Eye (tissue), 1 donor: Measurements from ENCODE around the gene ASAP2.
A peak's percentile ranks its signal among the peaks of the same experiment; 100 is the strongest.

Experiments used
- DNase-seq: peaks from one replicate; pipeline ENCODE4 v3.0.0-alpha.2; 2015

Gene ASAP2

DNA sequence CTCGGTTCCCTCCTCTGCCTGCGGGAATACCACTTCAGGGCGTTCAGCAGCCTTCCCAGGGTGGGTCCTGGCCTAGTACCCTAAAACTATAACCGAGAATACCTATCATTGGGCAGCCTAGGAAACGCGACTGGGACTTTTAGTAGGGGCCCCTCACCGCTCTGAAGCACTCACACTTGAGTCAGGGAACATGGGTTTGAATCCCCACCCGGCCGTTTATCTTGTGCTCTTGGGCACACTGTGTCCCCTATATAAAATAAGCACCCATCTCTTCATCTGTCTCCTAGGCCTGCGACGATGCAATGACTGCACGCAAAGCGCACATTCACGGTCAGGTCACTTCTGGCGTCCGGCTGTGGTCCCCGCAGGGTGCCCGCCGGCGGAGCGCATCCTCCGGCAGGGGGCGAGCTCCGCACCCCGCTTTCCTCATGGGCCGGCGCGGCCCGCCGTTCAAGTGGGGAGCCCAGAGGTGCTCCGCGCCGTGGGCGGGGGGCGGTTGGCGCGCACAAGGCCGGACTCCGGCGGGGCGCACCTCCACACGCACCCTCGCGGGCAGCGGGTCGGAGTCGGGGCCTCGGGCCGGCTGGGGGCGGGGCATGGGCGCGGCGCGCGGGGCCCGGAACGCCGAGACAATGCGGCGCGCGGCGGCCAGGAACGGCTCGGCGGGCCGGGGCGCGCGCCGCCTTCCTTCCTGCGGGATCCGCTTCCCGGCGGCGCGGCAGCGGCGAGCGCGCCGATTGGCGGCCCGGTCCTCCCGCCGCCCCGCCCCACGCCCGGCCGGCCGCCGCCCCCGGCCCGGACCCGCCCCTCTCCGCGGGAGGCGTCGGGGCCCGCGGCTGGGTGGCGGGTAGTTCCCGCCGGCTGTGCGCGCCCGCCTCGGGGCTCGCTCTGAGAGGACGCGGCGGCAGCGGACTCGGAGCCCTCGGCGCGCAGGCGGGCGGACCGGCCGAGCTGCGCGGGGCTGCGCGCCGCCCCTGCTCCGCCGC lies at the start of gene ASAP2:
ASAP2 (plus strand) TSS at position 850 of the 986 bp plus-strand sequence. CDS start 293 bp downstream, outside the sequence.
- peak; percentile 89 for DNase-seq

DNA sequence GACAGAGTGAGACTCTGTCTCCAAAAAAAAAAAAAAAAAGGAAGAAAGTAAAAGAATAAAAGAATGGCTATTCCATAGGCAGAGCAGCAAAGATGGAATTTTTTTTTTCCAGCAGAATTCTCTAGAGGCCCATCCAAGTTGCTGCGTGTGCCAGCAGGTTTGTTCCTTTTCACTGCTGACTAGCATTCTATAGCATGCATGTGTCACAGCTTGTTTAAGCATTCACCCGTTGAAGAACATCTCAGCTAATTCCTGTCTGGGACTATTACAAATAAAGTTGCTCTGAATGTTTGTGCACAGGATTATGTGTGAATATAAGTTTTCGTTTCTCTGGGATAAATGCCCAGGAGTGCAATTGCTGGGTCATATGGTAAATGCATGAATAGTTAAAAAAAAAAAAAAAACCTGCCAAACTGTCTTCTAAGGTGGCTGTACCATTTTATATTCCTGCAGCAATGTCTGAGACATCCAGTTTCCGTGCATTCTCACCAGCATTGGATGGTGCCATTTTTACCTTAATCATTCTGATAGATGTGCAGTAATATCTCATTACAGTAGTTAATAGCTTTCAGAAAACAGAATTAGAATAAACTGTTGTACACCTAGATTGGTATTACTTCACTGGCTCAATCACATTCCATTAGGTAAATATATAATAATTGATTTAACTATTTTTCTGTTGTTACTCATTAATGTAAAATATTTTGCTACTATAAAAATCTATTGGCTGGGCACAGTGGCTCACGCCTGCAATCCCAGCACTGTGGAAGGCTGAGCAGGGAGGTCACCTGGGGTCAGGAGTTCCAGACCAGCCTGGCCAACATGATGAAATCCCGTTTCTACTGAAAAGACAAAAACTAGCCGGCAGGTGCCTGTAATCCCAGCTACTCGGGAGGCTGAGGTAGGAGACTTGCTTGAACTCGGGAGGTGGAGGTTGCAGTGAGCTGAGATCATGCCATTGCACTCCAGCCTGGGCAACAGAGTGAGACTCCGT lies 47.5 kb upstream of the ASAP2 start:
- DNase-seq = no peak

DNA sequence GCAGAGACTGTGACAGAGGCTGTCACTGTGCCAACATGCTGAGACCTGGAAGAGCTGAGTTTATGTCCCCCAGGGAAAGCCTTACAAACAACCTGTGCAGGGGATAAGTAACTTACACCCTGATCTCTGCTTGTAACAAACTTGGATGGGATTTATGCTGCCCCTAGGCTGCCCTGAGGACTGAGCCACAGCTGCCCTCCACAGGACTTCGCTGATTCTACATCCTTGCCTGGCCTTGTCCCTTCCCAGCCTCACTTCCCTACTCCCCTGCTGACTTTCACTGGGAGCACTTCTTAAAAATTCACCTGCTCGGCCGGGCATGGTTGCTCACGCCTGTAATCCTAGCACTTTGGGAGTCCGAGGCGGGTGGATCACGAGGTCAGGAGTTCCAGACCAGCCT lies 45.9 kb upstream of the ASAP2 start:
- no peak for DNase-seq

DNA sequence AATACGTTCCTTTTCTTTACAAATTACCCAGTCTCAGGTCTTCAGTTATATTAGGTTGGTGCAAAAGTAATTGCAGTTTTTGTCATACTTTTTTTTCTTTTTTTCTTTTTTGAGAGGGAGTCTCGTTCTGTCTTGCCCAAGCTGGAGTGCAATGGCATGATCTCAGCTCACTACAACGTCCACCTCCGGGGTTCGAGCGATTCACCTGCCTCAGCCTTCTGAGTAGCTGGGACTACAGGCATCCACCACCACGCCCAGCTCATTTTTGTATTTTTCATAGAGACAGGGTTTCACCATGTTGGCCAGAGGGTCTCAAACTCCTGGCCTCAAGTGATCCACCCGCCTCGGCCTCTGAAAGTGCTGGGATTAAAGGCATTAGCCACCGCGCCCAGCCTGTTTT lies 43.8 kb upstream of the ASAP2 start:
- DNase-seq = no peak

DNA sequence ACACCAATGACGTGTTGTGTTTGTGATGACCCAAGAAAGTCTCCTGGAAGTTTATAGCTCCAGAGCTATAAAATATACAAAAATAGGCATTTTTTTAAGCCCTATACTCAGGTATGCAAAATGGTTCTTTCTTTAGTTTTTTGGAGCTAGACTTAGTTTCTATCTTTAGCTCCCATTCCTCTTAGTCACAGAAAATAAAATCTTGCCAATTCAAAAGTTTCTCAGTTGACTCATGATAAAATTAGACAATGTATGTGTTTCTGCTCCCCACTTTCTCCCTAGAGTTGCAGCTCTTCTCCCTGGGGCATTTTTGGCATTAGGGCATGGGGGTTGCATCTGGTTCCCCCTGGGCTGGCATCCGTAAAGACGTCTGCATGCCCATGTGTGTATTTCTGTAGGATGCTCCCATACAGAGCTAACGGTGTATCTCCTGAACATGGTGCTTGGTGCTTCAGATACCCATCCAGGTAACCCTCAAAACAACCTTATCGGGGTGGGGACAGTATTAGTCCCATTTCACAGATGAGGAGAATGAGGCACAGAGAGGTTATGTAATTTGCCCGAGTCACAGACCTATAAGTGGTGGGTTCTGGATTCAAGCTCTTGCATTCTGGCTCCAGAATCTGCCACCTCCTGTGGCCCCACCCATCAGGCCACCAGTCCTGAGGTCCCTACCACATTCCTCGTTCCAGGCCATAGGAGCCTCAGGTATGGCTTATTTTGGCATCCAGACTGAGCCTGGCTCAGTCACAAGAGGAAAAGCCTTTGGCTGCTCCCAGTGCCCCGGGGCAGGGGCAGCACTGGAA lies 43.1 kb upstream of the ASAP2 start:
- no peak for DNase-seq

DNA sequence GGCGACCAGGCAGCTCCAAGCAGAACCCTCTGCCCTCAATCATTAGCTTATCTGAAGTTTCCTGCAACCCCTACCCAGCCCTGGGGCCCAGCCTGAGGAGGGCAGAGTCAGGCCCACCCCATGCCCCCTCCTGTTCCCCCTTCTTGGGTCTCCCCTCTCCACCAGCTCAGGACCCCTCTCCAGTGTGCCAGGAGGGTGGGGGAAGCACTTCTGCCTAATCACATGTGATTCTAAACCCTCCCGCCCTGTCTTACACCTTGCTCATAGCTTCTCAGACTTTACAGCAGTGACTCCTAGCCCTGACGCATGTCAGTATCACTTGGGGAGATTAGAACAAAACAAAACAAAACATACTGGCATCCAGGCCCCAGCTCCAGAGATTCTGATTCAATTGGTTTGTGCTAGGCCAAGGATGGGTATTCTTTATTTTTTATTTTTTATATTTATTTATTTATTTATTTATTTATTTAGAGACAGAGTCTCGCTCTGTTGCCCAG lies 42.5 kb upstream of the ASAP2 start:
- DNase-seq = no peak

DNA sequence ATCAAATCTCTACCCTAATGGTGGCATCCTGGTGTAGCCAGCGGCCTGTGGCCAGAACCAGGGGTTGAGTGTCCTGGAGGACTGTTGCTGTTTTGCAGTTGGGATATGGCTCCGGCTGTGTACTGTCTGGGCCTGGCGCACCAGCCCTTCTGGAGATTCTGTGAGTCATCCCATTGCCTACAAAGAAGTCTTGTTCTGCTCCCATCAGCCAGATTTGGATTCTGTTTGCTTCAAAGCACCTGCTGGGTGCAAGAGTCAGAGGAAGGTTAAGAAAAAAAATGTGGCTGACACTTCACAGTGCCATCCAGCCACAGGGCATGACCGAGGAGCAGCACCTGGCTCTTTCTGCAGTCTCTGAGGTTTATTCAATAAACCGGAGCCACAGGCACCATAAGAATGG lies 41.0 kb upstream of the ASAP2 start:
- no peak for DNase-seq

DNA sequence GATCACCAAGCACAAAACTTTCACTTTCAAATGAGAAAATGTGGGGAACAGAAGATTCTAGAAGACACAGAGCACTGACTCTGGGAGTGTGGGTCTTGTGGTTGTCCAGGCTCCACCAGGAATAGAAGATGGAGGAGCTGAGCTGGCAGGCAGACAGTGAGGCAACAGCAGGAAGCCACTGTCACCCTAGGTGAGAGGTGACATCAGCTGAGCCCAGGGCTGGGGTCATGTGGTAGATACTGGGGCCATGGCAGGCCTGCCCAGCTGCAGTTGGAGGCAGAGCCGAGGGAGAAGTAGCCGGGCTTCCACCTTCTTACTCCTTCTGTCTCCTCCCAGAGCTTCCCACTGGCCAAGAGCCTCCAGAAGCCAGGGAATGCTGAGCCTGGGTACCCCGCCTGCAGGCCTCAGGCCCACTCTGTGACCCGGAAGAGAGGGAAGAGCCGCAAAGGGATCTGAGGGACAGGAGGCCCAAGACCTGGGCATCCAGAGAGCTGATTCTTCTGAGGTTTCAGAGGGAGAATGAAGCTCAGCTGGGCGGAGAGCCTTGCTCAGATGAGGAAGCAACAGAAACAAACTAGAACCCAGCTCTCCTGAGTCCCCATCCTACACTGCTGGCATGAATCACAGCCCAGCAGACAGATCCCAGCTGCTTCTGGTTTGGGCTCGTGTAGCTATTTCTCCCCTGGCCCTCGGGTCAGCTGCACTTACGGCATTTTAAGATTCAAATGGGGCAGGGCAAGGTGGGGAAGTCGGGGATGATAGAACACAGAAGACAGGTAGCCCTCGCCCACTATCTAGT lies 39.8 kb upstream of the ASAP2 start:
- DNase-seq = no peak

DNA sequence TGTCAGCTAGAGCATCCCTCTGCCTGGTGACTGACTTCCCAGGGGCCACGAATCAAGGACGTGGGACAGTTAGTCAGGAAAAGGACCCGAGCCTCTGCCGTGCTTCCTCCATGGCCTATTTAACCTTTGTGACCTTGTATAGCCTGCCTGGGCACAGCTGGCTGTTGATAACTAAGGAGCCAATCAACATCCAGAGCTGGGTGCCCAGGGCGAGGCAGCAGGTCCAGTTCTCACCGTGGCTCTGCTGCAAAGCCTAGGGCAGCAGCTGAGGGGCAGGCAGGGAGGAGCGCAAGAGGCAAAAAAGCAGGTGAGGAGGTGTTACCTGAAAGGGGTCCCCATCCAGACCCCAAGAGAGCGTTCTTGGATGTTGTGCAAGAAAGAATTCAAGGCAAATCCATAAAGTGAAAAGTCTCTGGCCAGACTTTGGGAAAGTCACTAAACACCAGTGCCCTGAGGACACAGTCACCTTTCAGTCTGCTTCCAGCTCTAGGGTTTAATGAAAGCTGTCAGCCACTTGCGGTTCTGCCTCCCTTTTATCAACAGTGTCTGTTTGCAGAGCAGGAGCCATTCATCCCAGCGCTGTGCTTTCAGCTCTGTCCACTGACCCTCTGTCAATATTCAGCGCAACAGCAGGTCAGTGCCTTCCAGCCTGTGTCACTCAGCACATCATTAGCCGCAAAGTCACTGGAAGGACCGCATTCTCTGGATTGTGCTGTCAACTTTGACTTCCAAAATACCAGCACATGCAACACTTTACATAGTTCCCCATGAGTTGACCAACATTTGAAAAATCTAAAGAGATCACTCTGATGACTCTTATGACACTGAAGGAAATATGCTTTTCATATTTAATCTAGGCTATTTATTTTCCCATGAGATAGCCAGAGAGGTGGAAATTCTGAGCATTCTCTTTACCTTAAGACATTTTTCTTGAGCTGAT lies 38.6 kb upstream of the ASAP2 start:
- DNase-seq = peak; percentile 38

DNA sequence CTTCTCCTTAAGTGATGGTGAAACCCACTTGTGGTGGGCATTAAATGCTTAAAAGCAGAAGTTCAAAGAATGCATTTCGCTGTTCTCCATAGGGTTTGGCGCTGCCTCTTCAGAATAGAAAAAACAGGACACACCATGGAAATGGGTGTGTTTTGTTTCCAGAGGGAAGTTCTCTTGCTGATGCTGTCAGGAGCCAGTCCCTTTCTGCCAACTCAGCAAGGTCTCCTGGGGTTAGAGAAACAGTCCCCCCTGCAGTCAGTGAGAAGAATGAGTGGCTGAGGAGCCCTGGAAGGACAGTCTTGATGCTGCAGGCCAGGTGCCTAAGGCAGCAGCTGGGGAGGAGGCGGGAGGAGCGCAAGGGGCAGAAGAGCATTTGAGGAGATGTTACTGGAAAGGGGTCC lies 37.8 kb upstream of the ASAP2 start:
- DNase-seq = no peak

DNA sequence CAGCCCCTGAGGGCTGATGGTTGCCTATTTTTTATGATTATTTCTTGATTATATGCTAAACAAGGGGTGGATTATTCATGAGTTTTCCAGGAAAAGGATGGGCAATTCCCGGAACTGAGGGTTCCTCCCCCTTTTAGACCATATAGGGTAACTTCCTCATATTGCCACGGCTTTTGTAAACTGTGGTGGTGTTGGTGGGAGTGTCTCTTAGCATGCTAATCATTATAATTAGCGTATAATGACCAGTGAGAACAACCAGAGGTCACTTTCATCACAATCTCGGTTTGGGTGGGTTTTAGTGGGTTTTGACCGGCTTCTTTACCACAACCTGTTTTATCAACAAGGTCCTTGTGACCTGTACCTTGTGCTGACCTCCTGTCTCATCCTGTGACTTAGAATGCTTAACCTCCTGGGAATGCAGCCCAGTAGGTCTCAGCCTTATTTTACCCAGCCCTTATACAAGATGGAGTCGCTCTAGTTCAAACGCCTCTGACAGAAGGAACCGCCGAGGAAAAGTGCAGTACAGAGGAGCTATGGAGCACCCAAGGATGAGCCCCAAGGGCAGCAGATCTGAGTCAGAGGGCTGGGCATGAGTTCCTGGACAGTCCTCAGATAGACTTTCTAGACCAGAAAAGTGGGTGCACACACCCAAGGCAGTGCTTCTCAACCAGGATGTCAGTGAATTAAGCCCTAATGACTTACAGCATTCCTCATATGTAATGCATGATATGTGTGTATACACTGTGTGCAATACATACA lies 37.1 kb upstream of the ASAP2 start:
- no peak for DNase-seq

DNA sequence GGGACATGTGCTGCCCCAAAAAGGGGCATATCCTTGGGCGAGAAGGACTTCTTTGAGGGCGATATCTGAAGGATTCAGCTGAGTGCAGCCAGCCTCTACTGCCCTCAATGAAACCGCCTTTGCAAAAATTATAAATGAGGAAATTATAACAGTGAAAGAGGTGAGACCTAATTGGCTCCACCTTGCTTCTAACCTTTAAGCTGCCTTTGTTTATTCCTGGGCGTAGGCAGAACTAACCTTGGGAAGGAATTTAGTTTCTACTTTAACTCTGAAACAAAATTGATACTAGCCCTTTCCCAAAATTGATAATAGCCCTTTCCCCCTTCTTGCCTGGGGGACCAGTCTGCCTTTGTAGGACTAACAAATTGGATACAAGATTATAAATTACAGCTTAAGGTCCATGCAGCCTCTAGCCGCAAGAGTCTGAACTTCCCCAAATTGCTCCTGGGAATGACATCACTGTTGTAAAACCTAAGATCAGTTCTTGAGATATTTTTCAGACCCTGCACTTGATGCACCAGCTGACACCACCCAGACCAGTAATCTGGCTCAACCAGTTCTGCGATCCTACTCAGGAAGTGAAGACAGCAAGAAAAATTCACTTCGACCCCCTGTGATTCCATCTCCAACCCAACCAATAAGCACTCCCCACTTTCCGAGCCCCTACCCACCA lies 36.0 kb upstream of the ASAP2 start:
- no peak for DNase-seq

DNA sequence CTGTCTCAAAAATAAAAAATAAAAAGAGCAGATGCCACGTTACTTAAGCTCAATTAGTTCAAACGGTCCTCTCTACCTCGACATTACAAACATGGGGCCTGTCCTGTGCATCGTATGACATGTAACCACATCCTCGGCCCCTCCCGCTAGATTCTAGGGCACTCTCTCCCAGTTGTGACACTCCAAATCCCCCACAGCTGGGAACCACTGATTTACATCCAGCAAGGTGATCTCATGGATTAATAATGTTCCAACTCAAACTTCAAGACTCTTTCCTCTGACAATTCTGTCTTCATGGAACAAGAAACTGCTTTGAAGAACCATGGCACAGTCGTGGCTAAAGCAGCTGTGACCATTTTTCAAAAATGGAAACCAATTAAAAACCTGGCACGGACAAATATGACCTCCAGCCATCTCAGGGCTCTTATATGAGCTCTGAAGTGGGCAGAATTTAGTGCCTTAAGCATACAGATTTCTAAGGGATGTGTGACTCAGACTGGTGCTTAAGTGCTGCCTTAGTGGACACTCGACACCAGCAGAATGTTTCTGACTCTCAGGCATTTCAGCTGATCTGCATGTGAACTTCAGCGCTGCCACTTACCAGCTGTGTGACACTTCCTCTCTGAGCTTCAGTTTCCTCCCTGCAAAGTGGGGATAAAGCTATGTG lies 31.7 kb upstream of the ASAP2 start:
- peak; percentile 45 for DNase-seq

DNA sequence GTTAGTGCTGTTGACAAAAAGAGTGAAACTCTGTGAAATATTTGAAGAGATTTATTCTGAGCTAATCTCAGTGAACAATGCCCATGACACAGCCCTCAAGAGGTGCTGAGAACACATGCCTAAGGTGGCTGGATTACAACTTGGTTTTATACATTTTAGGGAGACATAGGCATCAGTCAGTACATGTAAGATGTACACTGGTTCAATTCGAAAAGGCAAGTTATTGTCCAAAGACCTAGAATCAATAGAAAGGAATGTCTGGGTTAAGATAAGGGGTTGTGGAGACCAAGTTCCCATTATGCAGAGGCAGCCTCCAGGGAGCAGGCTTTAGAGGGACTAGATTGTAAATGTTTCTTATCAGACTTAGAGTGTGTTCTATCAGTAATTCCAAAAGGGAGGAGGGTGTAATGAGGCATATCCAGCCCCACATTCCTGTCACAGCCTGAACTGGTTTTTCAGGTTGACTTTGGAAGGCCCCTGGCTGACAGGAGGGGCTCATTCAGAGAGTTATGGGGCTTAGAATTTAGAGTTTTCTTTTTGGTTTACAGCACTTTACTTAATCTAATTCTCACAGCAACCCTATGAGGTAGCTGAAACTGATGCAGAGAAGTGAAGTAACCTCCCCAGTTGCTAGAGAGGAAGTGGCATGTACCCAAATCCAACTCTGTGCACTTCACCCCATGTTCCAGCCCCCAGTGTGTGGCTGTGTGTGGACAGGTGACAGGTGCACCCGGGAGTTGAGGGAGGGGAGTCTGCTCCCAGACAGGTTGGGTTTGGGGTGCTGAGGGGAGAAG lies 28.3 kb upstream of the ASAP2 start:
- peak; percentile 65 for DNase-seq

DNA sequence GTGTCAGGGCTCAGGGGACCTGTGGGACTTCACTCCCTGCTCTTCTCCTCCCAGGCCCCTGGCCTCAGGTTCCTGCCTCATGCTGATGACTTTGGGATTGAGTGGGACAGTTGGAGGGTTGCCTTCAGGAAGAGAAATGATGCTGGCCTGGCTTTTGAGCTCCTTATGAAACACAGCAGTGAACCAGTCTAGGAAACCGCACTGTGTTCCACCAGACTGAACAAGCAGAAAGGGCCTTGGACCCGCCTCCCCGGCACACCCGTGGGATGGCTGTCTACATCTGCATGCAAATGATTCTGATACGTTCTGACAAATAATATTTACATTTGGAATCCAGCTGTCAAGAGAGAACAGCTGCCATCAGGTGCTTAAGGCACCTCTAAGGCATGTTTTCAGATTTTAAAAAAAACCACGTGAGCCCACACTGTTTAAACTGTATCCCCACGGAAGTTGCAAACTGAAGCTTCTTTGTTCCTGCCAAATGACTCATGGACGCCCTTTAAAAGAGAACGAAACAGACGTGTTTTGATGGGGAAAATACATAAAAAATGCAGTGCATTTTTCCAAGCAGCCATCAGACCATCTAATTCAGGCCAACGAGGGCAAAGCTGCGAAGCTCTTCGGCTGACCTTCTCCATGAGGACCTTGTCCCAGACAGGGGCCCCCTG lies 27.6 kb upstream of the ASAP2 start:
- peak; percentile 91 for DNase-seq

DNA sequence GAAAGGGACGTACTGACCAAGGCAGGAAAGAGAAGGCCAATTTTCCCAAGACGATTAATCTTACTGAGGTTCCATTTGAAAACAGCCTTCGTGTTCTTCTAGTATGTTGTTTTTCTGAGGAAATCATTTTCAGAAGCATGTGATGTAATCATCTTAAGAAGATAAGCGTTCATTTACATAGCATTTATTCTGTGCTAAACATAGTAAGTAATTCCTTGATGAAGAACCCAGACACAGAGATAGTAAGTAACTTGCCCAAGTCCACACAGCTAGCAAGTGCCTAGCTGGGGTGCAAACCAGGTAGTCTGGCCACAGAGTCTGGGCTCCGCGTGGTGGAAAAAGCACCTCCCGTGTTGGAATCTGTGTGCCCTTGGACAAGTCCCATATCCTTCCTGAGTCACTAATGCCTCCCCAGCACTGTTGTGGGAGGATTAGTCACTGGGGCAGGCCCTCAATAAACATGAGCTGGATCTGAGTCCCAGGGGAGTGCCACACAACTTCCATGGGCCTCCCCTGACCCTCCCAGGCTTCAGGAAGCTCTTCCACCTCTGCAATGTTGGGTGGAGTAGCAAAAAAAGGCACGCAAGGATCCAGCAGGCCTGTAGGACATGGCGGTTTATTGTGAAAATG lies 26.9 kb upstream of the ASAP2 start:
- no peak for DNase-seq
